HG02571 (cell line): ENCODE data around the gene IFITM2.
"Not testable (repeated sequence)": the region's sequence is repeated elsewhere in the genome, so short reads cannot be mapped to it uniquely, and the experiment has no call there.

ENCODE experiments used
- ATAC-seq: cut with Tn5 transposase; IDR thresholded peaks from one replicate; pipeline ENCODE4 v1.9.1; 2021; ENCODE audit warnings: mild to moderate bottlenecking, moderate library complexity; ENCODE audit not compliant: unreplicated experiment

Gene IFITM2

GRCh38 chr11:307766-308708 is at the start of gene IFITM2:
Gene IFITM2 (plus strand): TSS chr11:307816. CDS start chr11:308193, 377 bp downstream.
- ATAC-seq: not testable (repeated sequence)

GRCh38 chr11:259413-259812 is 48.2 kb upstream of the IFITM2 start:
- ATAC-seq: no peak

- ATAC-seq: no peak
Observed at GRCh38 chr11:261624-262023, 46.0 kb upstream of the IFITM2 start.

- ATAC-seq: no peak
Observed at GRCh38 chr11:266676-267439, 40.8 kb upstream of the IFITM2 start.

GRCh38 chr11:267491-267994 is 40.1 kb upstream of the IFITM2 start:
- no peak for ATAC-seq

GRCh38 chr11:268716-269145 is 38.9 kb upstream of the IFITM2 start:
- ATAC-seq: peak; percentile 43

GRCh38 chr11:269146-269890 is 38.3 kb upstream of the IFITM2 start:
- peak; percentile 65 for ATAC-seq

- ATAC-seq: no peak
Observed at GRCh38 chr11:270451-271318, 36.9 kb upstream of the IFITM2 start.

GRCh38 chr11:271319-271715 is 36.3 kb upstream of the IFITM2 start:
- ATAC-seq: no peak

GRCh38 chr11:272195-272930 is 35.3 kb upstream of the IFITM2 start:
- no peak for ATAC-seq

GRCh38 chr11:272931-273198 is 34.8 kb upstream of the IFITM2 start:
- no peak for ATAC-seq

GRCh38 chr11:276219-276618 is 31.4 kb upstream of the IFITM2 start:
- no peak for ATAC-seq

GRCh38 chr11:278001-278951 is 29.3 kb upstream of the IFITM2 start, which contains the start of gene NLRP6:
Gene NLRP6 (plus strand): TSS chr11:278407. CDS start chr11:278570, 163 bp downstream.
- no peak for ATAC-seq

GRCh38 chr11:279040-279965 is 28.3 kb upstream of the IFITM2 start:
- ATAC-seq: no peak

- no peak for ATAC-seq
Observed at GRCh38 chr11:279966-280705, 27.5 kb upstream of the IFITM2 start.

GRCh38 chr11:280706-281485 is 26.7 kb upstream of the IFITM2 start:
- no peak for ATAC-seq
